ENCODE results near the gene DOCK7. TPM values are rescaled to one million over a fixed set of nuclear protein-coding genes. Genes with fewer than 3 reads are reported as not detected.

DOCK7 gene
- total RNA-seq, 4 donors from 2014 or later = 7.8 to 56.5 (median 19.1) TPM

GRCh38 chr1:62597281-62597680 lies 90.9 kb downstream of the DOCK7 start, which contains the start of gene ANGPTL3:
Gene ANGPTL3, plus strand, starts transcription at chr1:62597520. Its CDS starts 47 bp downstream, at chr1:62597567.
- H3K9me3 ChIP-seq = no peaks in the 10 kb centered on the region
- intact Hi-C loops (cut with DNase I) = no loop called here
- no peak for DNase-seq
- H3K27me3 ChIP-seq = no peaks in the 10 kb centered on the region
- no peak within 1 kb of the TSS for H3K27ac ChIP-seq
- no peaks in the 10 kb centered on the region for H3K4me1 ChIP-seq
- H3K4me3 ChIP-seq = no peak within 1 kb of the TSS
- H3K36me3 ChIP-seq = no peaks in the 10 kb centered on the region
- 84 to 93% methylated on average over 3 of the region's 3 CpGs for whole genome bisulfite sequencing, 2 donors
- TF ChIP-seq, protein P1, sequence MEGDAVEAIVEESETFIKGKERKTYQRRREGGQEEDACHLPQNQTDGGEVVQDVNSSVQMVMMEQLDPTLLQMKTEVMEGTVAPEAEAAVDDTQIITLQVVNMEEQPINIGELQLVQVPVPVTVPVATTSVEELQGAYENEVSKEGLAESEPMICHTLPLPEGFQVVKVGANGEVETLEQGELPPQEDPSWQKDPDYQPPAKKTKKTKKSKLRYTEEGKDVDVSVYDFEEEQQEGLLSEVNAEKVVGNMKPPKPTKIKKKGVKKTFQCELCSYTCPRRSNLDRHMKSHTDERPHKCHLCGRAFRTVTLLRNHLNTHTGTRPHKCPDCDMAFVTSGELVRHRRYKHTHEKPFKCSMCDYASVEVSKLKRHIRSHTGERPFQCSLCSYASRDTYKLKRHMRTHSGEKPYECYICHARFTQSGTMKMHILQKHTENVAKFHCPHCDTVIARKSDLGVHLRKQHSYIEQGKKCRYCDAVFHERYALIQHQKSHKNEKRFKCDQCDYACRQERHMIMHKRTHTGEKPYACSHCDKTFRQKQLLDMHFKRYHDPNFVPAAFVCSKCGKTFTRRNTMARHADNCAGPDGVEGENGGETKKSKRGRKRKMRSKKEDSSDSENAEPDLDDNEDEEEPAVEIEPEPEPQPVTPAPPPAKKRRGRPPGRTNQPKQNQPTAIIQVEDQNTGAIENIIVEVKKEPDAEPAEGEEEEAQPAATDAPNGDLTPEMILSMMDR (IDR thresholded peaks at IDR 0.05) = no peak
- TF ChIP-seq POLR2A (IDR thresholded peaks at IDR 0.05) = no peak

- Histone ChIP-seq H3K36me3 (no peaks in the 10 kb centered on the region), H3K4me3 (no peak overlapping the region), H3K9me3 (no peaks in the 10 kb centered on the region), H3K27me3 (no peaks in the 10 kb centered on the region), H3K4me1 (no peaks in the 10 kb centered on the region), H3K27ac (no peak overlapping the region)
- WGBS, 2 donors = 86 to 93% methylated on average over 3 of the region's 3 CpGs
- DNase-seq = no peak
- intact Hi-C loops (cut with DNase I) = no loop called here
- TF ChIP-seq POLR2A (IDR thresholded peaks at IDR 0.05) = no peak
- TF ChIP-seq, protein P1 (IDR thresholded peaks at IDR 0.05) = no peak
Observed at GRCh38 chr1:62595647-62596046, 92.5 kb downstream of the DOCK7 start.

GRCh38 chr1:62593825-62594394 lies 94.3 kb downstream of the DOCK7 start:
- Histone ChIP-seq H3K36me3 (peaks cover 0 to 3% (median 0%) of the 10 kb centered on the region in 3 donors), H3K4me1 (no peaks in the 10 kb centered on the region), H3K27ac (no peak overlapping the region), H3K4me3 (no peak overlapping the region), H3K27me3 (no peaks in the 10 kb centered on the region), H3K9me3 (no peaks in the 10 kb centered on the region)
- no peak for DNase-seq
- WGBS, 2 donors = 40 to 55% methylated on average over 2 of the region's 2 CpGs
- TF ChIP-seq POLR2A (IDR thresholded peaks at IDR 0.05) = no peak
- TF ChIP-seq, protein P1 (IDR thresholded peaks at IDR 0.05) = no peak
- intact Hi-C loops (cut with DNase I) = no loop called here

DNA sequence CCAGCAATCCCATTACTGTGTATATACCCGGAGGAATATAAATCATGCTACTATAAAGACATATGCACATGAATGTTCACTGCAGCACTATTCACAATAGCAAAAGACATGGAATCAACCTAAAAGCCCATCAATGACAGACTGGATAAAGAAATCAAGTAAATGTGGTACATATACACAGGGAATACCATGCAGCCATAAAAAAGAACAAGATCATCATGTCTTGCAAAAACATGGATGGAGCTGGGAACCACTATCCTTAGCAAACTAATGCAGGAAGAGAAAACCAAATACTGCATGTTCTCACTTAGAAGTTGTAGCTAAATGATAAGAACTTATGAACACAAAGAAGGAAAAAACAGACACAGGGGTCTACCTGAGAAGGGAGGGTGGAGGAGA lies 97.2 kb downstream of the DOCK7 start:
- Histone ChIP-seq H3K9me3 (no peaks in the 10 kb centered on the region), H3K4me3 (no peak overlapping the region), H3K36me3 (peaks cover 0 to 9% (median 0%) of the 10 kb centered on the region in 3 donors), H3K4me1 (no peaks in the 10 kb centered on the region), H3K27ac (no peak overlapping the region), H3K27me3 (no peaks in the 10 kb centered on the region)
- no peak for TF ChIP-seq POLR2A (IDR thresholded peaks at IDR 0.05)
- TF ChIP-seq, protein P1 (IDR thresholded peaks at IDR 0.05) = no peak
- DNase-seq = no peak
- intact Hi-C loops (cut with DNase I) = no loop called here
- 25 to 50% methylated on average over 1 of the region's 1 CpG for WGBS, 2 donors

GRCh38 chr1:62590255-62590969 lies 97.8 kb downstream of the DOCK7 start:
- 84% methylated on average over 4 of the region's 4 CpGs for WGBS, 2 donors
- no peaks in the 10 kb centered on the region for H3K27me3 ChIP-seq
- H3K4me1 ChIP-seq = no peaks in the 10 kb centered on the region
- H3K4me3 ChIP-seq = no peak overlapping the region
- H3K27ac ChIP-seq = no peak overlapping the region
- no peaks in the 10 kb centered on the region for H3K9me3 ChIP-seq
- intact Hi-C loops (cut with DNase I) = no loop called here
- DNase-seq = no peak
- H3K36me3 ChIP-seq = peaks cover 0 to 14% (median 0%) of the 10 kb centered on the region in 3 donors
- TF ChIP-seq, protein P1 (IDR thresholded peaks at IDR 0.05) = no peak
- no peak for TF ChIP-seq POLR2A (IDR thresholded peaks at IDR 0.05)

Data from esophagus squamous epithelium (tissue), 5 donors.